GM12878 (cell line): ENCODE results near the gene TBC1D1. TPM values are rescaled to one million over a fixed set of nuclear protein-coding genes. Genes with fewer than 3 reads are reported as not detected.

Source experiments
- ATAC-seq: fragments of 200-7000 bp; cut with Tn5 transposase; 3 replicates; pipeline ENCODE4 v1.9.1; 2020; ENCODE audit warnings: mild to moderate bottlenecking, moderate library complexity
- BruUV-seq: library from RNA; stranded (reverse); fragments of 400-500 nt; replicated peaks from 2 replicates; lab custom pipeline; 2021; lab: Mats Ljungman, UMichigan
- CTCF ChIA-PET: fragments of 300-600 bp; sonication (Branson Sonifier 250); formaldehyde crosslinking; extraction: SDS; loops from one replicate; lab custom pipeline; 2021; ENCODE audit warnings: inconsistent platforms; lab: Yijun Ruan, JAX
- POLR2A ChIA-PET: fragments of 350-600 bp; formaldehyde crosslinking; extraction: SDS; loops from one replicate; lab custom pipeline; 2021; ENCODE audit warnings: inconsistent platforms; lab: Charles Lee
- RAD21 ChIA-PET: fragments of 300-600 bp; sonication (Branson Sonifier 250); formaldehyde crosslinking; loops from one replicate; lab custom pipeline; 2023; ENCODE audit warnings: antibody characterized with exemption; ENCODE audit not compliant: unreplicated experiment; lab: Charles Lee
- SMC1A ChIA-PET: fragments of 300-600 bp; sonication (Branson Sonifier 250); formaldehyde crosslinking; loops from one replicate; lab custom pipeline; 2023; ENCODE audit not compliant: unreplicated experiment, uncharacterized antibody; lab: Charles Lee
- DNase-seq: peaks from one replicate; pipeline ENCODE4 v3.0.0-alpha.2; 2011; ENCODE audit warnings: low read depth, low spot score
- FAIRE-seq: peaks from 3 replicates; lab custom pipeline; 2011; peaks lifted over from hg19 to GRCh38; lab: Jason Lieb, UNC
- H2AFZ ChIP-seq: 2 replicates; pipeline ENCODE4 v1.6.0; 2011; ENCODE audit warnings: low read depth, low read length, control low read depth; ENCODE audit not compliant: control insufficient read depth
- H3K27ac ChIP-seq: 2 replicates; pipeline ENCODE4 v1.5.1; 2011; ENCODE audit warnings: control low read depth; ENCODE audit not compliant: control insufficient read depth, insufficient read depth
- H3K27me3 ChIP-seq, 2 experiments: replicated peaks in 1 of 2; 2 replicates each; pipeline versions ENCODE4 v1.6.0 to v1.6.1; 2011; ENCODE audit warnings: low read length in 1 of 2; ENCODE audit not compliant: control insufficient read depth in 2 of 2, insufficient read depth in 2 of 2
- H3K36me3 ChIP-seq, 2 experiments: 2 replicates each; pipeline ENCODE4 v1.5.1; 2011; ENCODE audit warnings: low read length in 1 of 2; ENCODE audit not compliant: control insufficient read depth in 2 of 2, insufficient read depth in 2 of 2
- H3K4me1 ChIP-seq: 2 replicates; pipeline ENCODE4 v1.6.1; 2011; ENCODE audit warnings: mild to moderate bottlenecking, low read length, moderate library complexity, mixed read lengths; ENCODE audit not compliant: control insufficient read depth, insufficient read depth
- H3K4me2 ChIP-seq: 2 replicates; pipeline ENCODE4 v1.6.0; 2011; ENCODE audit warnings: control low read depth; ENCODE audit not compliant: control insufficient read depth, insufficient read depth
- H3K4me3 ChIP-seq: fragments of 200-600 bp; sonication (generic); 2 replicates; pipeline ENCODE4 v1.5.1; 2016
- H3K79me2 ChIP-seq: 2 replicates; pipeline ENCODE4 v1.6.0; 2011; ENCODE audit warnings: low read length; ENCODE audit not compliant: control insufficient read depth, insufficient read depth
- H3K9ac ChIP-seq: 2 replicates; pipeline ENCODE4 v1.8.0; 2011; ENCODE audit warnings: low read length, control low read depth, mixed read lengths; ENCODE audit not compliant: control insufficient read depth, insufficient read depth
- H3K9me3 ChIP-seq: replicated peaks from 3 replicates; pipeline ENCODE4 v1.5.1; 2011; ENCODE audit warnings: mild to moderate bottlenecking, low read length; ENCODE audit not compliant: control insufficient read depth, insufficient read depth
- H4K20me1 ChIP-seq: 2 replicates; pipeline ENCODE4 v1.6.0; 2011; ENCODE audit not compliant: control insufficient read depth, insufficient read depth
- ASH2L ChIP-seq: fragments of 300-600, 200-600 bp; sonication (generic); IDR thresholded peaks from 2 replicates; pipeline ENCODE4 v1.6.1; 2017; ENCODE audit warnings: low read depth, mild to moderate bottlenecking, borderline replicate concordance
- BCL11A ChIP-seq: IDR thresholded peaks from 2 replicates; pipeline ENCODE4 v1.6.1; 2011; ENCODE audit warnings: low read depth, low read length
- EP300 ChIP-seq, 2 experiments: fragments of 150-350 bp in 1 of 2; IDR thresholded peaks; 2 replicates each; pipeline ENCODE4 v1.6.1; 2011 to 2012; ENCODE audit warnings: low read depth in 2 of 2, low read length in 2 of 2, borderline replicate concordance in 1 of 2, improper control_type of control experiment in 1 of 2, inconsistent platforms in 1 of 2; ENCODE audit not compliant: control insufficient read depth in 1 of 2
- GATAD2B ChIP-seq: fragments of 450-650 bp; conservative IDR thresholded peaks from 2 replicates; pipeline ENCODE4 v1.6.1; 2017; ENCODE audit warnings: low read depth, mild to moderate bottlenecking, moderate library complexity
- LARP7 ChIP-seq: fragments of 450-650 bp; IDR thresholded peaks from 2 replicates; pipeline ENCODE4 v1.6.1; 2017; ENCODE audit warnings: mild to moderate bottlenecking
- NKRF ChIP-seq: fragments of 450-650 bp; conservative IDR thresholded peaks from 2 replicates; pipeline ENCODE4 v1.6.1; 2017; ENCODE audit warnings: mild to moderate bottlenecking, moderate library complexity
- TCF3 ChIP-seq: IDR thresholded peaks from 2 replicates; pipeline ENCODE4 v1.6.1; 2012; ENCODE audit warnings: low read depth, mild to moderate bottlenecking, low read length, borderline replicate concordance; ENCODE audit not compliant: insufficient read depth
- YY1 ChIP-seq: IDR thresholded peaks from 2 replicates; pipeline ENCODE4 v1.6.1; 2011; ENCODE audit warnings: low read depth, mild to moderate bottlenecking, low read length
- ZBED1 ChIP-seq: IDR thresholded peaks from 2 replicates; pipeline ENCODE4 v1.6.1; 2016; ENCODE audit warnings: borderline replicate concordance
- WGBS: methylation state at CpG from one replicate; pipeline ENCODE4 v1.1.6; 2016; ENCODE audit warnings: low lambda C conversion rate; ENCODE audit not compliant: insufficient replicate concordance, insufficient coverage; ENCODE audit errors: missing lambda C conversion rate; 5-methylcytosine and 5-hydroxymethylcytosine counted together
- in situ Hi-C: fragments of 300-500 bp; cut with MboI; formaldehyde crosslinking; loops from 9 replicates; pipeline ENCODE4 v1.14.3; 2018; ENCODE audit warnings: mixed read lengths
- intact Hi-C: fragments of 100-400 bp; cut with micrococcal nuclease; formaldehyde crosslinking; loops from one replicate; pipeline ENCODE4 v1.14.2; 2022; ENCODE audit not compliant: unreplicated experiment
- polyA plus RNA-seq, 11 experiments: library from polyadenylated mRNA; depleted of rRNA in 4 of 11; unstranded in 6 of 11; stranded (reverse) in 5 of 11; fragments of >200 nt; fragmentation: Nextera tagmentation in 4 of 11; fragmentation: Illumina TruSeq in 1 of 11; extraction: Ambion mirVana in 4 of 11; extraction: Trizol in 1 of 11; gene quantifications; 1 replicate in 1 of 11; 2 replicates in 10 of 11; pipeline versions ENCODE4 v1.2.1 to v1.2.3, GENCODE V29; 2011 to 2016; ENCODE audit warnings: inconsistent platforms in 2 of 11, missing spikeins in 2 of 11, low read depth in 1 of 11
- total RNA-seq, 4 experiments: library from RNA; depleted of rRNA in 3 of 4; stranded (reverse); fragments of >200 nt in 3 of 4; fragmentation: Illumina TruSeq in 1 of 4; extraction: Trizol in 1 of 4; gene quantifications; 2 replicates each; pipeline versions ENCODE4 v1.2.1 to v1.2.3, GENCODE V29; 2013 to 2021

Gene TBC1D1
- total and polyA plus RNA-seq, 10 of the 15 experiments (the other 5 are each of a cell fraction or from before 2014, with no cell fraction given), result 5.3 to 102 (median 57.8) TPM

GRCh38 chr4:38172078-38172477, 281.2 kb downstream of the TBC1D1 start:
- POLR2A ChIA-PET, result interaction anchor here (0.6 to 0.7 kb wide), 2 partner anchors 9 to 551 kb away, joined by 4 to 8 read pairs; no protein-coding TSS in a partner anchor
- FAIRE-seq, result no peak

More at GRCh38 chr4:38172078-38172477, 281.2 kb downstream of the TBC1D1 start:
- ChIA-PET CTCF (interaction anchor here (0.7 to 10.6 kb wide), 4 partner anchors 9 to 503 kb away, joined by 3 to 202 read pairs (median 3); no protein-coding TSS in a partner anchor), SMC1A (interaction anchor here (0.6 to 1.8 kb wide), 3 partner anchors 11 to 965 kb away, joined by 3 to 5 read pairs (median 3); no protein-coding TSS in a partner anchor)
- ATAC-seq, result no peak
- Histone ChIP-seq H3K27me3 (no peaks in the 10 kb centered on the region), H3K9me3 (peaks cover 4% of the 10 kb centered on the region; the same call in 2 of the 3 replicates), H3K4me1 (peaks cover 14% of the 10 kb centered on the region), H3K36me3 (no peaks in the 10 kb centered on the region), H3K4me3 (no peak overlapping the region), H3K27ac (no peak overlapping the region)
- DNase-seq, result no peak
- in situ Hi-C loops, result loop anchor here (10.0 kb wide), 1 partner anchor 693 kb away; the partner anchor contains the start of gene FAM114A1
- intact Hi-C loops, result no loop called here
- TF ChIP-seq EP300 (IDR thresholded peaks at IDR 0.05; ENCODE audit: borderline replicate concordance in 1 of 2, control insufficient read depth in 1 of 2, low read depth in 2 of 2, low read length in 2 of 2) (no peak), YY1 (no peak), LARP7 (no peak), ASH2L (no peak), GATAD2B (no peak), BCL11A (no peak), NKRF (no peak), ZBED1 (no peak), TCF3 (no peak)
- TF ChIP-seq, all 136 proteins: peak for 0
- WGBS, result 82% methylated on average over 6 of the region's 6 CpGs
- BruUV-seq, result no TSS peak
- Histone ChIP-seq H3K4me2 (no peak overlapping the region), H4K20me1 (no peaks in the 10 kb centered on the region), H2AFZ (no peak overlapping the region), H3K79me2 (no peaks in the 10 kb centered on the region), H3K9ac (no peak overlapping the region)
- RAD21 ChIA-PET, result interaction anchor here (1.1 to 10.9 kb wide), 3 partner anchors 41 to 105 kb away, joined by 4 to 173 read pairs (median 56); no protein-coding TSS in a partner anchor
